HPDE6-E6E7 (cell line): ENCODE data around the gene ITGA1.
A peak's percentile ranks its signal among the peaks of the same experiment; 100 is the strongest.
"Not testable (repeated sequence)": the region's sequence is repeated elsewhere in the genome, so short reads cannot be mapped to it uniquely, and the experiment has no call there.

Source experiments
- DNase-seq: peaks from one replicate; pipeline ENCODE4 v3.0.0; 2011; ENCODE audit warnings: missing footprints; ENCODE audit errors: extremely low spot score

The ITGA1 gene

DNA sequence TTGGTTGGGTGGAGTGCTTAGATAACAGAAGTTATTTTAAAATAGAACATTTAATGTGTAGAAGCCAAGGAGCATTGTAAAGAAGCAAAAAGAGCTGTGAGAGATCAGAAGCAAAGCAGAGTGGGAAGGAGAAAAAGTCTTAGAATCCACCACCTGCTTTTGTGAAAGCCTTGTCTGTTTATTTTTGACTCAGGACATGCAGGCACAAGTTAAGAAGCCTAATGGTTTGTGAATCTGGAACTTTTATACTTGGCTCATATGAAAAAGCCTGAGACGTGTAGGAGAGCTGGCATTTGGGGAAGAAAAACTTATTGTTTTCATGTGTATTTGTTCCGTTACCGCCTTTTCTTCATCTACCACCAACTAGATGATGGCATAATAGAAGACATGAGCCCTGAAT, 163.0 kb downstream of the ITGA1 start:
- DNase-seq: no peak

- DNase-seq: no peak
Measured at GRCh38 chr5:52952483-52952882, 164.8 kb downstream of the ITGA1 start.

DNA sequence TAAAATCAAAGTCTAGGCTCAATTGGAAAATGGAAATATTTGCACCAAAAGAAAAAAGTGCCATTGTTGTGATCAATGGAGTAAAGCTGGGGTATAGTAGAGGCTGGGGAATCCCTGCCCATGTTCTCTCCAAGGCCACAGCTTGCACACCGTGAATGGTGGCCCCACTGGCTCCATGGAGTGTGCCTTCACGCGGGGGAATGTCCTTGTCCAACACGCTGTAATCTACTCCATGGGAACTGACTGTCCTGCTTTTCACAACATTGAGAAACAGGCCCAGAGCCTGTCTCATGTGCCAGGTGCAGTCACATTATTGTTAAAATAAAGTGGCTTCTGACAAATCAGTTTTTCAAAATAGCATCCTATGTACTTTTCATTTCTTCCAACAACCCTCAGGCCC, 168.3 kb downstream of the ITGA1 start:
- no peak for DNase-seq

DNA sequence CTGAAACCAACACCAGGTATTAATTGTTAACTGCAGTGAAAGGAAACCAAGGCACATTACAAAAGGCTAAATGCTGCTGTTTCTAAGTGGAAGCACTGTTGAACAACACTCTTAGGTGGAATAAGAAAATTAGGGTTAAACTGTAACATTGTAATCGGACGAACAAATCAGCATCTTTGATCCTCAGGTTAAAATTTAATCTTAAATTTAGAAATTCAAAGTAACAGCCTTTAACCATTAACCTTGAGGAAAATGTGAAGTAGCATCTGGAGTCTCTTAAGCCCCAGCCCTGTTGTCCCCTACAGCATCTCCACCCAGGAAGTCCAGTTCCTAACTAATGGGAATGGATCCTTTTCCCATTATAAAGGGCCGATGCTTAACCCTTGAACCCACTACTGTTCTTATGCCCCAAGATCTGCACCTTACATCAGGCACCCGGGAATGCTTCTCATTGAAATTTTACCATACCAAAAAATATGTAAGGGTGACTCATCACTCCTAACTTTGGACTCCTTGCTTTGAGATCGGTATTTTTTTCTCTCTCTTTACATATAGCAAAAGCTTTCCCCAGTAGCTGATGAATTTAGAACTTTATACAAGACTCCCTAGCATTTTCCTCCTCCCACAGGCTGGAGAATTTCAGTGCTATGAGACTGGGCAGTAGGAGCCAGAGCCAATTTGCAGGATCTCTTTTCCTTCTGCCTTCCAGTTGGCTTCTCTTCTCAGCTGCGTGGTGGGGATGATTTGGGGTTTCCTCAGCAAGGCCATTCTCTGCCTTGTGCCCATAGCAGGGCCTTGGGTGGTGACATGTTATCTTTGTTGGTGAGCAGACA, 169.4 kb downstream of the ITGA1 start:
- DNase-seq: no peak

- DNase-seq: peak; percentile 21
Measured at GRCh38 chr5:52961274-52961681, 173.6 kb downstream of the ITGA1 start.

GRCh38 chr5:52963636-52964035, 175.9 kb downstream of the ITGA1 start:
- DNase-seq: no peak

- DNase-seq: no peak
Measured at GRCh38 chr5:52964138-52964537, 176.4 kb downstream of the ITGA1 start.

- not testable (repeated sequence) for DNase-seq
Measured at GRCh38 chr5:52976157-52976556, 188.4 kb downstream of the ITGA1 start.

DNA sequence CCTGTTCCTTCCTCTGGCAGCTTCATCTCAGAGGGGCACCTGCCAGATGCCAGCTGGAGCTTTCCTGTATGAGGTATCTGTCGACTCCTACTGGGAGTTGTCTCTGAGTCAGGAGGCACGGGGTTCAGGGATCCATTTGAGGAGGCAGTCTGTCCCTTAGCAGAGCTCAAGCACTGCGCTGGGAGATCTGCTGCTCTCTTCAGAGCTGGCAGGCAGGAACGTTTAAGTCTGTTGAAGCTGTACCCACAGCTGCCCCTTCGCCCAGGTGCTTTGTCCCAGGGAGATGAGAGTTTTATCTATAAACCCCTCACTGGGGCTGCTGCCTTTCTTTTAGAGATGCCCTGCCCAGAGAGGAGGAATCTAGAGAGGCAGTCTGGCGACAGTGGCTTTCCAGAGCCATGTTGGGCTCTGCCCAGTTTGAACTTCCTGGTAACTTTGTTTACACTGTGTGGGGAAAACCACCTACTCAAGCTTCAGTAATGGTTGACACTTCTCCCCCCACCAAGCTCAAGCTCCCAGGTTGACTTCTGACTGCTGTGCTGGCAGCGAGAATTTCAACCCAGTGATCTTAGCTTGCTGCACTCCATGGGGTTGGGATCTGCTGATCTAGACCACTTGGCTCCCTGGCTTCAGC, 189.7 kb downstream of the ITGA1 start:
- no peak for DNase-seq

DNA sequence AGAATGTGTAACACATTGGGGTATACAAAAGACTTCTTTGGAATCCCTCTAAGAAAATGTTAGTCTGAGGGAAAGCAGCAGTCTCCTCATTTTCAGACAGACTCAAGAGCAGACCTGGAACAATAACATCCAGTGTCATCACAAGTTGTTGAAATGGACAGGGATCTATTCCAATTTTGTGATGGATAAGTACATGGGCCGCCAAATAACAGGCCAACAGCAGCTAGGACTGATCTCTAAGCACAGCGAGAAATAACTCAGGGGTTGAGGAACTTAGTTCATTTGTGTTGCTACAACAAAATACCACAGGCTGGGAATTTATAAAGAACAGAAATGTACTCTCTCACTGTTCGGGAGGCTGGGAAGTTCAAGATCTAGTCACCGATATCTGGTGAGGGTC, 193.8 kb downstream of the ITGA1 start:
- no peak for DNase-seq

- no peak for DNase-seq
Measured at GRCh38 chr5:52983731-52984636, 196.3 kb downstream of the ITGA1 start.

- no peak for DNase-seq
Measured at GRCh38 chr5:52985306-52985705, 197.6 kb downstream of the ITGA1 start.

DNA sequence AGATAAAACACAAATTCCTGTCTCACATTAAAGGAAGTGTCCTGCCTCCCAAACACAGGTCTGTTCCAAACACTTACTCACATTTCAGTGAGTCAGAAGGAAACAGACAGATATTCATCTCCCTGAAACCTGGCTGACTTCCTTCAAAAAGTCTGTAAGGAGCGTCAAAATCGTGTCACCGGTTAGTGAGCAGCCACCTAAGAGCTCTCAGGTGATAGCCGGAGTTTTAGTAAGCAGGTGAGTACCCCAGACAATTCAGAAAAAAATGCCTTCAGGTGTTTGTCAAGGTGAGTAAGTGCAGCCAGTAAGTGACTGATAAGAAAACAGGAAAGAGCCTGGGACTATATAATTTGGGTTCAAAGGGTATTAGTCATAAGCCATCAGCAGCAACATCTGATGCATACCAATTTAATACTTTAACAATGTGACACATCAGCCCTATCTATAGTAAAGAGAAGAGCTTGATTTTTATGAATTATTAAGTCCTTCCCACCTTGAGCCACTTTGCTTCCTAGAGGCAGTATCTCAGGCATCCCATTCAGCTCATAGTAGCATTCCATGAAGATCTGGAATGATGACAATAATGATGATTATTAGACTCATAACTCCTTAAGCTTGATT, 200.1 kb downstream of the ITGA1 start:
- peak; percentile 75 for DNase-seq

- no peak for DNase-seq
Measured at GRCh38 chr5:52988335-52989024, 200.8 kb downstream of the ITGA1 start.

- DNase-seq: no peak
Measured at GRCh38 chr5:52989025-52989780, 201.5 kb downstream of the ITGA1 start, which contains the start of gene ITGA2. ITGA2 (plus strand) TSS chr5:52989352; CDS start chr5:52989469, 117 bp downstream.

DNA sequence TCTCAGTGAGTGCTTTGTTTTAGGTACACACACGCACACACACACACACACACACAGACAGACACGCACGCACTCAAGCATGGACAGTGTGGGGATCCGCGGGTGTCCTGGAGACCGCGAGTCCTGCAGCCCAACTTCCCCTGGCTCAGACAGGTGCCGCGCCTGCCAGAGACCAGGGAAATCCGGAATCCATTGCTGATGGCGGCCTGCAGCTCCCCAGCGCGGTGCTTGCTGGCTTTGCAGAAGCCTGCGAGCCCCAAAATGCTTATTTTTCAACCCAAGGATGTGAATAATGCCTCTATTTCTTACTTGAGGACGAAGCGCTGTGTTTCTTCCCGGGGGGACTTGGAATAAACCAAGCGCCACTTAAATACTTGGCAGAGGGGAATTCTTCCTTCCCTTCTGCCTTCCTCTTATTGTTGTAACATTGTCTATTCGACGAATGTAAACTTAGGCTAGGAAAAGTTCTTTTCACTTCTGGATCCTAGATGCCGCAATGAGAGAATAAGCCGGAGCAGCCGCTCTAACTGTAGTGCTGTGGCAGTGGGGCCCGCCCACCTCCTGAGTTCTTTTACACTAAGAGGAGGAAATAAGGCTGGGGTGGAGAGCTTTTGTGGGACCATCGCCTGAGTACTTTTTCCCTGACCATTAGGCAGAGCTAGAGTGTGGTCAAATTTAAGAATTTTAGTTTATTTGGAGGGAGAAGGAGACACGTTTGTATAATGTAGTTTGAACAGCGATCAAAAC, 202.2 kb downstream of the ITGA1 start:
- DNase-seq: no peak

DNA sequence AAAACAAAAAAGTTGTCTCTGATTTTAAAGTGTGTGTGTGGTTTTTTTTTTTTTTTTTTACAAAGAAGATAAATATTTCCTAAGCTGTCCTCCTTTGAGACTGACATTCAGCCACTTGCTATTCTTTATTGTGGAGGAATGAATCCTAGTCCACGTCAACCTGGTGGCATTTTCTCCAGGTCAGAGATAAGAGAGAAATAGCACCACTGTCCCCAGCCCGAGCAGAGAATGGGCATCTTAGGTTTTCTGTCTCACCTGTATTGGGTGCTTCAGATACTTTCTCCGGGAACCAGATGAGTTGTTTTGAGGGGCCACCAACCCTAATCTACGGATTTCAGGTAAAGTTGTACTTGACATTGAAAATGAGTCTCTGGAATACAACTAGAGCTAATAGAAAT, 202.8 kb downstream of the ITGA1 start:
- DNase-seq: no peak

GRCh38 chr5:52993367-52993766, 205.7 kb downstream of the ITGA1 start:
- DNase-seq: no peak

DNA sequence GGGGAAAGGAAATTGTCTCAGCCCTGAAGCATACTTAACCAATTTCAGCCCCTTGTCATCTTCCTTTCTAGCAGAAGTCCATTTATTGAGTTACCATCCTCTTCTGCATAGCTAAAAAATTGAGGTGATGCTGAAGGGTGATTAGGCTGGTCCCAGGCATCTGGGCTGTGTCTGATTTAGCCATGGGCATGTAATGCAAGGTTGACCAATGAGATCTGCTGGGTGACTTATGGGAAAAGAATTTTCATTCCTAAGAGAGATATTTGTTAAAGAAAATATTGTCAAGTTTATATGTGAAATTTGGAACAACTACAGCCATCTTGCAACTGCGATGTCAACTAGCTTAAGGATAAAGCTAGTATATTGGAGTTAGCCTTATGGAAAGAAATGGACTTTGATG, 206.6 kb downstream of the ITGA1 start:
- DNase-seq: no peak

- DNase-seq: no peak
Measured at GRCh38 chr5:52995095-52995494, 207.4 kb downstream of the ITGA1 start.
